ENCODE data around the gene TSGA10.

GRCh38 chr2:99153921-99154604 lies 679 bp downstream of the TSGA10 start:
- TF ChIP-seq CTCF (IDR thresholded peaks at IDR 0.05 in 8 of 11, conservative IDR thresholded peaks at IDR 0.05 in 3 of 11) (no peak), POLR2A (IDR thresholded peaks at IDR 0.05) (no peak), POLR2AphosphoS5 (IDR thresholded peaks at IDR 0.05) (no peak)
